ENCODE measurements around the gene LCMT1. TPM values are rescaled to one million over a fixed set of nuclear protein-coding genes. Genes with fewer than 3 reads are reported as not detected.

LCMT1 gene
- total and polyA plus RNA-seq, 2 of the 13 experiments (the other 11 are each of a cell fraction or from before 2014, with no cell fraction given), result 41.2 to 48.7 TPM

DNA sequence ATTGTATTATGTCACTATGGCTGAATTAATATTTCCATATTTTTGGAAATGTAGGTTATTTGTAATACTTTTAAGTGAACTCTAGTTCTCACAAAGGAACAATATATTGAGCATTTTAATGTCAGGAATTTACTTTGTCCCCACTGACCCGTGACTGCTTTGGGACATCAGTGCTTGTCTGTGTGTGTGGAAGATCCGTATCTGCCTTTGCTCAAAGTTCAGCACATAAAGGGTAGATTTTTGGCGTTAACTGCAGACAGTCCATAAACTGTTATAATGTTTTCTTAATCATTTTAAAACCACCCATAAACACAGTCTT, 65.9 kb downstream of the LCMT1 start (continued):
- TF ChIP-seq SOX13 (IDR thresholded peaks at IDR 0.05), result peak; percentile 23; the same call in 1 of the 2 replicates
- TF ChIP-seq SOX13 (CRISPR knock-in tag; conservative IDR thresholded peaks at IDR 0.05 in 1 of 2, IDR thresholded peaks at IDR 0.05 in 1 of 2), result peak in 1 of 2 experiments; percentile 71; a peak in 2 of 4 replicates
- no peak for TF ChIP-seq RNF2 (conservative IDR thresholded peaks at IDR 0.05; ENCODE audit: low read depth)
- 0 out of 2 replicates have a peak, but pooled peaks have one; percentile 38 for TF ChIP-seq KDM6A (CRISPR knock-in tag; IDR thresholded peaks at IDR 0.05; ENCODE audit: low read depth)
- TF ChIP-seq HNF4A (CRISPR knock-in tag; IDR thresholded peaks at IDR 0.05), result peak; percentile 80
- no peak for TF ChIP-seq ZNF484 (CRISPR knock-in tag; IDR thresholded peaks at IDR 0.05; ENCODE audit: borderline replicate concordance, low read depth)
- TF ChIP-seq RARA (CRISPR knock-in tag; IDR thresholded peaks at IDR 0.05), result peak; percentile 39; the same call in 1 of the 2 replicates
- TF ChIP-seq, protein P1, sequence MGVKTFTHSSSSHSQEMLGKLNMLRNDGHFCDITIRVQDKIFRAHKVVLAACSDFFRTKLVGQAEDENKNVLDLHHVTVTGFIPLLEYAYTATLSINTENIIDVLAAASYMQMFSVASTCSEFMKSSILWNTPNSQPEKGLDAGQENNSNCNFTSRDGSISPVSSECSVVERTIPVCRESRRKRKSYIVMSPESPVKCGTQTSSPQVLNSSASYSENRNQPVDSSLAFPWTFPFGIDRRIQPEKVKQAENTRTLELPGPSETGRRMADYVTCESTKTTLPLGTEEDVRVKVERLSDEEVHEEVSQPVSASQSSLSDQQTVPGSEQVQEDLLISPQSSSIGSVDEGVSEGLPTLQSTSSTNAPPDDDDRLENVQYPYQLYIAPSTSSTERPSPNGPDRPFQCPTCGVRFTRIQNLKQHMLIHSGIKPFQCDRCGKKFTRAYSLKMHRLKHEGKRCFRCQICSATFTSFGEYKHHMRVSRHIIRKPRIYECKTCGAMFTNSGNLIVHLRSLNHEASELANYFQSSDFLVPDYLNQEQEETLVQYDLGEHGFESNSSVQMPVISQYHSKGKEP (CRISPR knock-in tag; IDR thresholded peaks at IDR 0.05), result no peak
- TF ChIP-seq, protein P2, sequence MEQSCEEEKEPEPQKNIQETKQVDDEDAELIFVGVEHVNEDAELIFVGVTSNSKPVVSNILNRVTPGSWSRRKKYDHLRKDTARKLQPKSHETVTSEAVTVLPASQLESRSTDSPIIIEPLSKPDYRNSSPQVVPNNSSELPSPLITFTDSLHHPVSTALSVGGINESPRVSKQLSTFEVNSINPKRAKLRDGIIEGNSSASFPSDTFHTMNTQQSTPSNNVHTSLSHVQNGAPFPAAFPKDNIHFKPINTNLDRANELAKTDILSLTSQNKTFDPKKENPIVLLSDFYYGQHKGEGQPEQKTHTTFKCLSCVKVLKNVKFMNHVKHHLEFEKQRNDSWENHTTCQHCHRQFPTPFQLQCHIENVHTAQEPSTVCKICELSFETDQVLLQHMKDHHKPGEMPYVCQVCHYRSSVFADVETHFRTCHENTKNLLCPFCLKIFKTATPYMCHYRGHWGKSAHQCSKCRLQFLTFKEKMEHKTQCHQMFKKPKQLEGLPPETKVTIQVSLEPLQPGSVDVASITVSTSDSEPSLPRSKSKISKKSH (CRISPR knock-in tag; IDR thresholded peaks at IDR 0.05; ENCODE audit: borderline replicate concordance), result no peak
- TF ChIP-seq NR2F6 (IDR thresholded peaks at IDR 0.05), result peak; percentile 15; the same call in 1 of the 2 replicates
- no peak for TF ChIP-seq NR2F6 (CRISPR knock-in tag; IDR thresholded peaks at IDR 0.05)
- TF ChIP-seq, protein P3, sequence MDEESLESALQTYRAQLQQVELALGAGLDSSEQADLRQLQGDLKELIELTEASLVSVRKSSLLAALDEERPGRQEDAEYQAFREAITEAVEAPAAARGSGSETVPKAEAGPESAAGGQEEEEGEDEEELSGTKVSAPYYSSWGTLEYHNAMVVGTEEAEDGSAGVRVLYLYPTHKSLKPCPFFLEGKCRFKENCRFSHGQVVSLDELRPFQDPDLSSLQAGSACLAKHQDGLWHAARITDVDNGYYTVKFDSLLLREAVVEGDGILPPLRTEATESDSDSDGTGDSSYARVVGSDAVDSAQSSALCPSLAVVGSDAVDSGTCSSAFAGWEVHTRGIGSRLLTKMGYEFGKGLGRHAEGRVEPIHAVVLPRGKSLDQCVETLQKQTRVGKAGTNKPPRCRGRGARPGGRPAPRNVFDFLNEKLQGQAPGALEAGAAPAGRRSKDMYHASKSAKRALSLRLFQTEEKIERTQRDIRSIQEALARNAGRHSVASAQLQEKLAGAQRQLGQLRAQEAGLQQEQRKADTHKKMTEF (CRISPR knock-in tag; IDR thresholded peaks at IDR 0.05), result no peak
- TF ChIP-seq MAF1 (CRISPR knock-in tag; IDR thresholded peaks at IDR 0.05; ENCODE audit: borderline replicate concordance), result no peak
- TF ChIP-seq IRX3 (CRISPR knock-in tag; IDR thresholded peaks at IDR 0.05; ENCODE audit: borderline replicate concordance, low read depth), result no peak
- peak; percentile 36; the same call in 1 of the 2 replicates for TF ChIP-seq TFE3 (CRISPR knock-in tag; IDR thresholded peaks at IDR 0.05)
- 0 out of 2 replicates have a peak, but pooled peaks have one; percentile 19 for TF ChIP-seq KDM5A (IDR thresholded peaks at IDR 0.05; ENCODE audit: borderline replicate concordance, low read length)
- TF ChIP-seq ZNF597 (CRISPR knock-in tag; IDR thresholded peaks at IDR 0.05), result no peak
- no peak for TF ChIP-seq HINFP (CRISPR knock-in tag; IDR thresholded peaks at IDR 0.05; ENCODE audit: low read depth)
- TF ChIP-seq SOX5 (CRISPR knock-in tag; IDR thresholded peaks at IDR 0.05; ENCODE audit: borderline replicate concordance), result peak; percentile 50; the same call in 1 of the 2 replicates
- peak; percentile 76 for TF ChIP-seq ZNF652 (CRISPR knock-in tag; IDR thresholded peaks at IDR 0.05; ENCODE audit: borderline replicate concordance, low read depth)
